ENCODE data around the gene EID2B. TPM values are rescaled to one million over a fixed set of nuclear protein-coding genes. Genes with fewer than 3 reads are reported as not detected.
A peak's percentile ranks its signal among the peaks of the same experiment; 100 is the strongest.

EID2B gene
- total and polyA plus RNA-seq, 2 of the 8 experiments (the other 6 are each of a cell fraction or from before 2014, with no cell fraction given): 2.1 to 2.4 TPM

DNA sequence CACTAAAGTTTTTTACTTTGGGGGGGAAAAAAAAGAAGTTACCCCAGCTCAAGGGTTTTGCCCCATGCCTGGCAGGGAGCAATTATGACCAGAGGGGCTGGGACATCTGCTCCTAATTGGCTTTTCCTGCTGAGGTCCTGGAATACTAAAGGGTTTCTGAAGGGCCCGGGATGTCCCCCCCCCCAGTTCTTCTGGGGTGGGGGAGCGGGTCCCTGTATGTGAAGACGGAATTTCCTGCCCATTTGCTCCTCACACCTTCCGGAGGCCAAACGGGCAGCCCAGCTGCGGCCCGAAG lies 35.0 kb downstream of the EID2B start:
- no peak for DNase-seq (ENCODE audit: low read depth in 1 of 2, low spot score in 2 of 2)
- no peak overlapping the region for H3K4ac ChIP-seq (replicated peaks; ENCODE audit: insufficient read length, low read depth, low read length)
- no peak overlapping the region for H2AFZ ChIP-seq (ENCODE audit: low read length)
- no peak overlapping the region for H3K23ac ChIP-seq (ENCODE audit: insufficient read length)
- H3K36me3 ChIP-seq (ENCODE audit: control insufficient read depth in 2 of 4, insufficient read depth in 4 of 4, low read length in 3 of 4): no peaks in the 10 kb centered on the region
- H3K9ac ChIP-seq (replicated peaks in 1 of 4; ENCODE audit: extremely low read depth in 1 of 4, low read depth in 3 of 4, low read length in 3 of 4): no peak overlapping the region
- FAIRE-seq: no peak
- CTCF ChIA-PET (ENCODE audit: partially characterized antibody): interaction anchor here (0.8 to 6.5 kb wide), 11 partner anchors 10 to 176 kb away, joined by 3 to 47 read pairs (median 7); partner anchors contain the start of genes EID2 and EID2B
- no peaks in the 10 kb centered on the region for H3K79me1 ChIP-seq (ENCODE audit: low read depth, low read length)
- POLR2A ChIA-PET (ENCODE audit: partially characterized antibody): interaction anchor here (0.6 to 11.1 kb wide), 19 partner anchors 10 to 107 kb away, joined by 3 to 96 read pairs (median 6); partner anchors contain the start of genes EID2B, MED29, PAF1 and PLEKHG2
- peak overlapping the region; percentile 87 for H3K4me2 ChIP-seq (ENCODE audit: insufficient read depth in 1 of 2, low read depth in 2 of 2, low read length in 2 of 2)
- H3K9me3 ChIP-seq (ENCODE audit: insufficient read depth in 2 of 2, low read depth in 1 of 2, low read length in 1 of 2): peaks cover 0 to 8% of the 10 kb centered on the region in 2 experiments; a peak in 3 of 4 replicates
- H4K20me1 ChIP-seq (replicated peaks in 1 of 2; ENCODE audit: control insufficient read depth in 1 of 2, insufficient read depth in 2 of 2, low read length in 2 of 2): no peaks in the 10 kb centered on the region
- peaks cover 13 to 47% (median 40%) of the 10 kb centered on the region in 4 experiments for H3K27me3 ChIP-seq (replicated peaks in 1 of 4; ENCODE audit: control insufficient read depth in 3 of 4, extremely low read depth in 1 of 4, insufficient read depth in 3 of 4, low read length in 3 of 4)
- no peak overlapping the region for H2BK5ac ChIP-seq (ENCODE audit: low read depth, low read length)
- H2BK15ac ChIP-seq (ENCODE audit: low read length): no peak overlapping the region
- H3K56ac ChIP-seq (replicated peaks; ENCODE audit: insufficient read length, low read depth, low read length): no peak overlapping the region
- H3K27ac ChIP-seq (ENCODE audit: low read depth, low read length): no peak overlapping the region
- H2BK12ac ChIP-seq (ENCODE audit: low read depth, low read length): no peak overlapping the region
- H3K23me2 ChIP-seq (ENCODE audit: low read depth, low read length): peaks cover 15% of the 10 kb centered on the region
- no peak overlapping the region for H3K18ac ChIP-seq (ENCODE audit: extremely low read depth, low read length)
- no peak overlapping the region for H3K14ac ChIP-seq (ENCODE audit: insufficient read length)
- H3K79me2 ChIP-seq (ENCODE audit: control insufficient read depth in 1 of 2, insufficient read depth in 2 of 2, low read length in 2 of 2): no peaks in the 10 kb centered on the region
- no peak overlapping the region for H2BK20ac ChIP-seq (ENCODE audit: low read length)
- H4K91ac ChIP-seq (replicated peaks; ENCODE audit: insufficient read length, low read length): no peak overlapping the region
- 3% methylated on average over 6 of the region's 7 CpGs; no CpG with 5 or more reads in 1 of the 2 experiments for WGBS, 2 experiments (ENCODE audit: extremely low coverage in 1 of 2, insufficient coverage in 1 of 2, insufficient read length in 1 of 2, insufficient replicate concordance in 2 of 2, low coverage in 1 of 2, low lambda C conversion rate in 2 of 2, missing lambda C conversion rate in 1 of 2)
- H3K4me3 ChIP-seq (ENCODE audit: extremely low read depth in 1 of 4, insufficient read depth in 2 of 4, low read depth in 3 of 4, low read length in 4 of 4): peak overlapping the region in 3 of 4 experiments; percentile 45 to 85 (median 60); a peak in 4 of 8 replicates
- H4K5ac ChIP-seq (ENCODE audit: insufficient read length, low read depth, low read length): no peak overlapping the region
- no peak overlapping the region for H2BK120ac ChIP-seq (replicated peaks; ENCODE audit: low read depth, low read length)
- no peak overlapping the region for H4K8ac ChIP-seq (ENCODE audit: extremely low read depth, insufficient read depth, low read length)
- peaks cover 4 to 8% (median 5%) of the 10 kb centered on the region in 4 experiments; a peak in 5 of 7 replicates for H3K4me1 ChIP-seq (replicated peaks in 1 of 4; ENCODE audit: control insufficient read depth in 3 of 4, insufficient read depth in 4 of 4, low read length in 3 of 4)
- TF ChIP-seq CHD2 (IDR thresholded peaks at IDR 0.05; ENCODE audit: low read length): no peak
- TF ChIP-seq CHD1 (IDR thresholded peaks at IDR 0.05; ENCODE audit: low read depth, low read length): no peak
- no peak for TF ChIP-seq SP4 (IDR thresholded peaks at IDR 0.05; ENCODE audit: low read length)
- no peak for TF ChIP-seq SIN3A (conservative IDR thresholded peaks at IDR 0.05 in 1 of 2, IDR thresholded peaks at IDR 0.05 in 1 of 2; ENCODE audit: low read depth in 1 of 2, low read length in 2 of 2)
- peak; percentile 47; the same call in 1 of the 2 replicates for TF ChIP-seq TBP (IDR thresholded peaks at IDR 0.05; ENCODE audit: low read depth, low read length)
- TF ChIP-seq, protein P1, sequence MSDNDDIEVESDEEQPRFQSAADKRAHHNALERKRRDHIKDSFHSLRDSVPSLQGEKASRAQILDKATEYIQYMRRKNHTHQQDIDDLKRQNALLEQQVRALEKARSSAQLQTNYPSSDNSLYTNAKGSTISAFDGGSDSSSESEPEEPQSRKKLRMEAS (IDR thresholded peaks at IDR 0.05): 0 out of 2 replicates have a peak, but pooled peaks have one; percentile 75
- TF ChIP-seq, protein P2, sequence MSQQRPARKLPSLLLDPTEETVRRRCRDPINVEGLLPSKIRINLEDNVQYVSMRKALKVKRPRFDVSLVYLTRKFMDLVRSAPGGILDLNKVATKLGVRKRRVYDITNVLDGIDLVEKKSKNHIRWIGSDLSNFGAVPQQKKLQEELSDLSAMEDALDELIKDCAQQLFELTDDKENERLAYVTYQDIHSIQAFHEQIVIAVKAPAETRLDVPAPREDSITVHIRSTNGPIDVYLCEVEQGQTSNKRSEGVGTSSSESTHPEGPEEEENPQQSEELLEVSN (IDR thresholded peaks at IDR 0.05): peak; percentile 80
- no peak for TF ChIP-seq RFX5 (IDR thresholded peaks at IDR 0.05; ENCODE audit: borderline replicate concordance, low read depth, low read length)
- TF ChIP-seq CTBP2 (IDR thresholded peaks at IDR 0.05; ENCODE audit: borderline replicate concordance, insufficient read depth, insufficient read length, low read length): peak; percentile 38
- no peak overlapping the region for H2AK5ac ChIP-seq (ENCODE audit: low read depth, low read length)
